AG09319 (cell line): Measurements from ENCODE around the gene TMEM39A.

ENCODE experiments used
- DNase-seq: peaks from one replicate; pipeline ENCODE4 v3.0.0-alpha.2; 2010; ENCODE audit warnings: low read depth; ENCODE audit errors: extremely low read depth
- TF ChIP-seq, protein P1 (sequence below): IDR thresholded peaks from 2 replicates; pipeline ENCODE4 v1.5.1; 2011; ENCODE audit warnings: low read depth, mild to moderate bottlenecking, inconsistent platforms, low read length, moderate library complexity

Gene TMEM39A

DNA sequence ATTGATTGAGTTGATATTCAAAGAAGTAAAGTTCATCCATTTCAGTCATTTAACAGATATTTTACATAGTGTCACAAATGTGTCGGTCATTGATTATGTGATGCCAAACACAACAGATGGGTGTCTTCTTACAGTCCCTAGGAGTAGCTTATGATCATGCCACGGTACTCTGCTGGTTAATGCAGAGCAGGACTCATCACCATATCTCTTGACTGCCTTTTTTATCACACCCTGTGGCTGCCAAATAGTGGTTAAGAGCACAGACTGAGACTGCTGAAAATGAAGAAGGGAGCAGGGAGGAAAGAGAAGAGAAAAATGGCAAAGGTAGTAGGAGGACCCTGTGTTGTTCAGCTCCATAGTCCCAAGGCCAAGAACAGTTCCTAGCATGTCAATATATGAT, 22.1 kb upstream of the TMEM39A start:
- no peak for DNase-seq
- TF ChIP-seq, protein P1, sequence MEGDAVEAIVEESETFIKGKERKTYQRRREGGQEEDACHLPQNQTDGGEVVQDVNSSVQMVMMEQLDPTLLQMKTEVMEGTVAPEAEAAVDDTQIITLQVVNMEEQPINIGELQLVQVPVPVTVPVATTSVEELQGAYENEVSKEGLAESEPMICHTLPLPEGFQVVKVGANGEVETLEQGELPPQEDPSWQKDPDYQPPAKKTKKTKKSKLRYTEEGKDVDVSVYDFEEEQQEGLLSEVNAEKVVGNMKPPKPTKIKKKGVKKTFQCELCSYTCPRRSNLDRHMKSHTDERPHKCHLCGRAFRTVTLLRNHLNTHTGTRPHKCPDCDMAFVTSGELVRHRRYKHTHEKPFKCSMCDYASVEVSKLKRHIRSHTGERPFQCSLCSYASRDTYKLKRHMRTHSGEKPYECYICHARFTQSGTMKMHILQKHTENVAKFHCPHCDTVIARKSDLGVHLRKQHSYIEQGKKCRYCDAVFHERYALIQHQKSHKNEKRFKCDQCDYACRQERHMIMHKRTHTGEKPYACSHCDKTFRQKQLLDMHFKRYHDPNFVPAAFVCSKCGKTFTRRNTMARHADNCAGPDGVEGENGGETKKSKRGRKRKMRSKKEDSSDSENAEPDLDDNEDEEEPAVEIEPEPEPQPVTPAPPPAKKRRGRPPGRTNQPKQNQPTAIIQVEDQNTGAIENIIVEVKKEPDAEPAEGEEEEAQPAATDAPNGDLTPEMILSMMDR: no peak

DNA sequence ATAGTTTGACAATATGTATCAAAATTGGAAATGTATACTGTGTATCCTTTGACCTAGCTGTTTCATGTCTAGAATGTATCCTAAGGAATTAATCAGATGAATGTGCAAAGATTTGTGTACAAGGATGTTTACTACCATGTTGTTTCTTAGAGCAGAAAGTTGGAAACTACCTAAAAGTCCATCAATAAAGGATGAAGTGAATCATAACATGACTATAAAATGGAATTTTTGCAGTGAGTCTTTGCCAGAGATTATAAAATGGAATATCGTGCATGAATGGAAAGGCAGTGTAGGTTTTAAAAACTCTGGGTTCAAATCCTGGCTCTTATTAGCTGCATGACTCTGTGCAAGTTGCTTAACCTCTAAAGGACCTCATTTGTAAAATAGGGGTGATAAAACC, 19.7 kb upstream of the TMEM39A start:
- TF ChIP-seq, protein P1: no peak
- DNase-seq: no peak

DNA sequence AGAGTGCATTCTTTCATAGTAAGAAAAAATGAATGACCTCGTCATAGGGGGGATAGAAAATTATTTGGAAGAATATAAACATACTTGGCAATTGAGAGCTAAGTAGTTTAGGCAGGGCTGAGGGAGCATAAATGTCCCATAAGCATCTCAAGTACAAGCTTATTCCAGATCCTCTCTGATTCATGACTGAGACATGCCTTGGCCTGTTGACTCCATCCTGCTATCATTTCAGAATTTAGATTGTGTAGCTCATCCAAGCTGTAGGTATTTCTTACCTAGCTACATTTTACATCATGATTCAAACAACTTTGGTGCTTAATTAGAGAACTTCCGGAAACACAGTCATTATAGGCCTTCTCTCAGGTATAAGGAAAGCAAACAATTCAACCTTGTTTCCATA, 17.7 kb upstream of the TMEM39A start:
- TF ChIP-seq, protein P1: no peak
- DNase-seq: no peak

DNA sequence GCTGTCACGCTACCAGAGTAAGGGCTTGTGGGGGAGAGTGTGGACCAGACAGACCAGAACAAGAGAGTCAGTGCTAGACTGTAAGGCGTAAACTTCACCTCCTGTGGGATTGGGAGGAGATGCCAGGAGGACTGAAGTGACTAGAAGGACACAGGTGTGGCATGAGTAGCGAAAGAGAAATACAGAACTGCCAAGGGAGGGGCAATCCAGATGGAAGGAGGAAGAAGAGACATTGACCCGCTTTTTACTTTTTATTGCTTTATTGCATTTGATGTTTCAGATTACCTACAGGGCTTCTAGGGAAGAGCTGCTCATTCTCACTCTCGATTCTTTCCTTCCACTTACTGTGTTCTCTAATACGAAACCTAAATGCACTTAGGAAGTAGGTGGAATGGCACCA, 7.5 kb upstream of the TMEM39A start:
- no peak for DNase-seq
- TF ChIP-seq, protein P1: no peak

DNA sequence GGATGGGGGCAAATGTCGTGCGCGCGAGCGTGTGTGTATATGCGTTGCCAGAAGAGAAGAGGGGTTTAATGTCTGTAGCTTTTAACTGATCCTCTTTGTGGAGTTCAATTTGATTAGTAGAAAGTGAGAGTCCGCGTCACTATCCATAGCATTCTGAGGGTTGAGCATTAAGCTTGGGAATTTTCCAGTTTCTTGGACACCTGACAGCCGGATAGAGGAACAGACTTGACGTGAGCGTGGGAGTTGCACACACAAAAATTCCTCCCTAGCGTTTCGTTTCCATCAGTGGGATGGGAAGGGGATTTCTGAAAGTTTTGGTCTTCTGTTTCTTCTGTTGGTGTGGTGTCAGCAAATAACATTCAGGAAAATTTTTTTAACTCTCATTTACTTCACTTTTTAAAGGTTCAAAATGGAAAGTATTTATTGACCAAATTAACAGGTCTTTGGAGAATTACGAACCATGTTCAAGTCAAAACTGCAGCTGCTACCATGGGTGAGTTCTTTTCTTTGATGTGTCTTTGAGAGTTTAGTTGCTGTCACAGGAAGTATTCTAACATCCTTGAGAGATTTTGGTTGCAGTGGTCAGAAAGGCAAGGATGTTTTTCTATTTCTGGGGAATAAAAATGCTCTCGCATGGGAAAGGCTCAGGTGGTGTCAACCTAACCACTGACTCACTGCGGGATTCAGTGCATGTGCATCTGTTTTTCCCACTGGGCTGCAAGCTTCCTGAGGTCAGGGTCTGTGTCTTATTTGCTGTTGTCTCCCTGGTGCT, 6.2 kb upstream of the TMEM39A start:
- DNase-seq: no peak
- TF ChIP-seq, protein P1: no peak

DNA sequence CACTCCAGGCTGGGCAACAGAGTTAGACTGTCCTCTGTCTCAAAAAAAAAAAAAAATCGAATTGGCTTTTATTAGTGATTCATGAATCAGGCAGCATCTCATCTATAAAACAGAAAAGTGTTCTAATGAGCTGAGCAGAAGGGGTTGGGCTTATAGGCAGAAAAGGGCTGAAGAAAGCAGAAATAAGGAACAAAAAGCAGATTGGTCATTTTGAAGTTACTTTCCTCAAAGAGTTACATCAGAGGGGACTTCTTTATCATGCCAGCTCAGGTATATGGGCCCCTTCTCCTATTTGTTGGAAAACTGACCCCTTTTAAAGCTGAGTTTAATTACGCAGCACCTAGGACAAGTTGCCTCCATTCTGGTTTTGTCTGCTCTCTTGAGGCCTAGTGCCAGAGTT, 4.6 kb upstream of the TMEM39A start:
- no peak for DNase-seq

DNA sequence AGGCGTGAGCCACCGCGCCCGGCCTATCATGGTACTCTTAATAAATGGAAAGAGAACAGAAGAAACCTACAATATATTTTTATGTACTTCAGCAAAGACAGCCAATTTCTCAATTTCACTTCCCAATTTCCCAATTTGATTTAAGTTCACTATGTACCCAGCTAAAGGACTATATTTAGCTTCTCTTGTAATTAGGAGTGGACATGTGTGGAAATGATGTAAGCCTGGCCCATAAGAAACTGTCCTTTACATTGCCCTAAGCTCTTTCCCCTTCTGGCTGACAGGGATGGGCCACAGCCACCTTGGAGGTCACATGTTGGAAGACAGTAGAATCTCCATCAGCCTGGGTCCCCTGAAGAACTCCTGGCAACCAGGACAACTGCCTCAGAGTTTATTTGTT, 6.2 kb downstream of the TMEM39A start:
- TF ChIP-seq, protein P1: no peak
- DNase-seq: no peak

More for the DNA sequence above, 4.6 kb upstream of the TMEM39A start:
- TF ChIP-seq, protein P1: no peak
